Spleen (tissue), 11 donors: ENCODE results near the gene ABCG1. TPM values are rescaled to one million over a fixed set of nuclear protein-coding genes. Genes with fewer than 3 reads are reported as not detected.

Source experiments
- DNase-seq: peaks from one replicate; pipeline ENCODE4 v3.0.0-alpha.2; 2020
- H3K27ac ChIP-seq, 8 donors: fragments of 200-600 bp; sonication (generic) in 7 of 8; 1 replicate in 4 of 8; 2 replicates in 4 of 8; pipeline versions ENCODE4 v1.5.0 to v1.8.0; 2016 to 2021; ENCODE audit warnings: inconsistent platforms in 4 of 8, mild to moderate bottlenecking in 4 of 8, moderate library complexity in 1 of 8
- H3K27me3 ChIP-seq, 7 donors: fragments of 200-600 bp; sonication (generic) in 6 of 7; replicated peaks in 1 of 7; 1 replicate in 4 of 7; 2 replicates in 3 of 7; pipeline versions ENCODE4 v1.5.0 to v1.8.0; 2016 to 2021; ENCODE audit warnings: inconsistent platforms in 3 of 7, mild to moderate bottlenecking in 1 of 7
- H3K36me3 ChIP-seq, 6 donors: fragments of 200-600 bp; sonication (generic) in 5 of 6; 1 replicate in 4 of 6; 2 replicates in 2 of 6; pipeline versions ENCODE4 v1.5.0 to v1.8.0; 2016 to 2021; ENCODE audit warnings: inconsistent platforms in 2 of 6
- H3K4me1 ChIP-seq, 6 donors: fragments of 200-600 bp; sonication (generic) in 5 of 6; 1 replicate in 3 of 6; 2 replicates in 3 of 6; pipeline versions ENCODE4 v1.5.0 to v1.8.0; 2016 to 2021; ENCODE audit warnings: inconsistent platforms in 3 of 6
- H3K4me3 ChIP-seq, 8 donors: fragments of 200-600 bp; sonication (generic) in 7 of 8; 1 replicate in 4 of 8; 2 replicates in 4 of 8; pipeline versions ENCODE4 v1.5.0 to v1.8.0; 2016 to 2021; ENCODE audit warnings: inconsistent platforms in 4 of 8, mild to moderate bottlenecking in 4 of 8, moderate library complexity in 2 of 8
- H3K9me3 ChIP-seq, 8 donors: fragments of 200-600 bp; sonication (generic) in 7 of 8; 1 replicate in 4 of 8; 2 replicates in 4 of 8; pipeline versions ENCODE4 v1.5.0 to v1.8.0; 2016 to 2021; ENCODE audit warnings: inconsistent platforms in 4 of 8
- CTCF ChIP-seq, 11 experiments: fragments of 200-600 bp in 7 of 11; fragments of 450-650 bp in 4 of 11; sonication (generic) in 4 of 11; IDR thresholded peaks in 8 of 11; conservative IDR thresholded peaks in 3 of 11; 1 replicate in 7 of 11; 2 replicates in 4 of 11; pipeline versions ENCODE4 v1.4.0 to v1.8.0; 2016 to 2021; ENCODE audit warnings: antibody characterized with exemption in 11 of 11, inconsistent platforms in 4 of 11, mild to moderate bottlenecking in 1 of 11
- POLR2A ChIP-seq, 3 donors: fragments of 450-650 bp; IDR thresholded peaks; one replicate each; pipeline ENCODE4 v1.5.1; 2017; ENCODE audit warnings: antibody characterized with exemption in 3 of 3, mild to moderate bottlenecking in 1 of 3
- POLR2AphosphoS5 ChIP-seq, 3 donors: sonication (generic); formaldehyde crosslinking; IDR thresholded peaks; one replicate each; pipeline ENCODE4 v1.5.1; 2017; ENCODE audit warnings: antibody characterized with exemption in 3 of 3
- WGBS, 5 donors: extraction: QIAGEN DNeasy Blood & Tissue Kit in 3 of 5; methylation state at CpG; one replicate each; pipeline versions ENCODE4 v1.1.5 to v1.1.7; 2013 to 2018; 5-methylcytosine and 5-hydroxymethylcytosine counted together
- intact Hi-C: fragments of 100-400 bp; cut with DNase I; formaldehyde crosslinking; loops from one replicate; pipeline ENCODE4 v1.15.0; 2023; ENCODE audit warnings: low total_unique reads
- polyA plus RNA-seq, 3 donors: library from polyadenylated mRNA; stranded (reverse); fragments of 200-250 nt; gene quantifications; one replicate each; pipeline ENCODE4 v1.2.1, GENCODE V29; 2013
- total RNA-seq, 7 donors: library from RNA; depleted of rRNA in 3 of 7; stranded (reverse); fragments of >200 nt in 3 of 7; fragmentation: NEBNext Ultra II Directional in 4 of 7; extraction: Animal tissue kit (Norgen Biotek cat#: 25700) in 4 of 7; gene quantifications; one replicate each; pipeline versions ENCODE4 v1.1.0 to v1.2.1, GENCODE V29; 2016 to 2021
- donor health status: healthy with polysubstance abuse.
- donor health status: DM: no; HTN: no; CAD: no; lungs with moderate emphysema.
- donor health status: DM: no; HTN: no; CAD: no.
- donor health status: Bipolar disorder and iron deficiency.
- donor health status: healthy.
- donor health status: DM: no; HTN: no; CAD: no.
- donor health status: DM: yes; HTN: yes; CAD: no.

The ABCG1 gene
- total and polyA plus RNA-seq, 10 donors = 14.6 to 143 (median 96.7) TPM

GRCh38 chr21:42289926-42290325, 71.0 kb downstream of the ABCG1 start:
- Histone ChIP-seq H3K27me3 (peaks cover 0 to 5% (median 0%) of the 10 kb centered on the region in 7 donors), H3K27ac (peak overlapping the region in 3 of 8 donors; percentile 10 to 26 (median 23)), H3K4me1 (peaks cover 0 to 32% (median 9%) of the 10 kb centered on the region in 6 donors), H3K36me3 (peaks cover 0 to 100% (median 59%) of the 10 kb centered on the region in 6 donors), H3K9me3 (no peaks in the 10 kb centered on the region), H3K4me3 (no peak overlapping the region)
- 61 to 81% (median 69%) methylated on average over 18 of the region's 18 CpGs for WGBS, 5 donors
- intact Hi-C loops = no loop called here
- TF ChIP-seq POLR2AphosphoS5 (IDR thresholded peaks at IDR 0.05) (peak; percentile 43 to 59 (median 54)), CTCF (IDR thresholded peaks at IDR 0.05 in 8 of 11, conservative IDR thresholded peaks at IDR 0.05 in 3 of 11) (no peak)
- DNase-seq = no peak

GRCh38 chr21:42290505-42290904, 71.6 kb downstream of the ABCG1 start:
- peaks cover 0 to 5% (median 0%) of the 10 kb centered on the region in 7 donors for H3K27me3 ChIP-seq
- intact Hi-C loops = no loop called here
- no peak for DNase-seq
- H3K27ac ChIP-seq = peak overlapping the region in 3 of 8 donors; percentile 10 to 26 (median 23)
- H3K4me3 ChIP-seq = no peak overlapping the region
- 34 to 68% (median 48%) methylated on average over 3 of the region's 3 CpGs for WGBS, 5 donors
- TF ChIP-seq POLR2AphosphoS5 (IDR thresholded peaks at IDR 0.05) = no peak
- TF ChIP-seq CTCF (IDR thresholded peaks at IDR 0.05 in 8 of 11, conservative IDR thresholded peaks at IDR 0.05 in 3 of 11) = no peak
- no peak for TF ChIP-seq POLR2A (IDR thresholded peaks at IDR 0.05)
- H3K9me3 ChIP-seq = no peaks in the 10 kb centered on the region
- peaks cover 0 to 100% (median 59%) of the 10 kb centered on the region in 6 donors for H3K36me3 ChIP-seq
- peaks cover 0 to 30% (median 9%) of the 10 kb centered on the region in 6 donors for H3K4me1 ChIP-seq

GRCh38 chr21:42291003-42291750, 72.2 kb downstream of the ABCG1 start:
- 90 to 93% (median 91%) methylated on average over 23 to 35 of the region's 35 CpGs for WGBS, 5 donors
- TF ChIP-seq POLR2AphosphoS5 (IDR thresholded peaks at IDR 0.05) (peak in 2 of 3 donors; percentile 42 to 49), CTCF (IDR thresholded peaks at IDR 0.05 in 8 of 11, conservative IDR thresholded peaks at IDR 0.05 in 3 of 11) (no peak), POLR2A (IDR thresholded peaks at IDR 0.05) (no peak)

More at GRCh38 chr21:42291003-42291750, 72.2 kb downstream of the ABCG1 start:
- H3K4me3 ChIP-seq = no peak overlapping the region
- H3K27me3 ChIP-seq = peaks cover 0 to 5% (median 0%) of the 10 kb centered on the region in 7 donors
- no peaks in the 10 kb centered on the region for H3K9me3 ChIP-seq
- peak overlapping the region in 3 of 8 donors; percentile 10 to 26 (median 23) for H3K27ac ChIP-seq
- intact Hi-C loops = no loop called here
- peaks cover 0 to 100% (median 59%) of the 10 kb centered on the region in 6 donors for H3K36me3 ChIP-seq
- H3K4me1 ChIP-seq = peaks cover 0 to 23% (median 4%) of the 10 kb centered on the region in 6 donors
- DNase-seq = no peak
